NCI-H2029 (cell line): ENCODE measurements around the gene COL24A1.

ENCODE experiments used
- DNase-seq: peaks from one replicate; lab custom pipeline; 2025; lab: John Stamatoyannopoulos, UW

COL24A1 gene

DNA sequence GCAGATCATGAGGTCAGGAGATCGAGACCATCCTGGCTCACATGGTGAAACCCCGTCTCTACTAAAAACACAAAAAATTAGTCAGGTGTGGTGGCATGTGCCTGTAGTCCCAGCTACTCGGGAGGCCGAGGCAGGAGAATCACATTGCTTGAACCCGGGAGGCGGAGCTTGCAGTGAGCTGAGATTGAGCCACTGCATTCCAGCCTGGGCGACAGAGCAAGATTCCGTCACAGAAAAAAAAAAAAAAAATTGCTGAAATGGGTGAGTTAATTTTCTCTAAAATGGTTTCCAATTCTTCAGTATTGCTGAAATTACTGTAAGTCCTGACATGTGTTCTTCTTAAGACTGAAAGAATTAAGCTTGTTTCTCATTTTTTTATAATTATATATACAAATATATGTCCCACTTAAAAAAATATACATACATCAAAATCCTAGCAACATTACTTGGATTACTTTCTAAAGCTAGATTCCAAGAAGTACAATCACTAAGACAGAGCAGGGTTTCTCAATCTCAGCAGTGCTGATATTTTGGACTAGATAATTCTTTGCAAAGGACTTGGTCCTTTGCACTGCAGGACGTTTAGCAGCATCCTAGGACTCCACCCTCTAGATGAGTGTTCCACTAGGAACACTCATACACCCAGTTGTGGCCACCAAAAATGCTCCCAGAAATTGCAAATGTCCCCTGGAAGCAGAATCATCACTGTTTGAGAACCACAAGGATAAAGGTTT is 473.1 kb downstream of the COL24A1 start:
- DNase-seq: no peak

DNA sequence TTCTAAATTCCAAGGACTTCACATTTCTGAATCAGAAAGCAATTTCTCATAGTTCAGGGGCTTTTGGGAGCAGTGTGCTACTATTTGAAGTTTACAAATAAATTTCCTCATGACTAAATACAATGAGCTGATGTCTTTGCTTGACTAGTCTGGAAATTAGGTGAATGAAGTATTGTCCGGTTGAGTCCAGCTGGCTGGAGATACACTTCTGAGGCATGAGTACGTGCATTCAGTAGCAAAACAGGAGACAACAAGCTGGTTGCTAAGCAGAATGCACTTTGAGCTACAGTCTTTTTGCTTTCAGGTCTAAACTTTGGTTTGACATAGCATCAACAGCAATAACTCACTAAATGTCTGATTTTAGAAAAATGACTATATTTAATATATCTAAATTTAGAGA is 475.5 kb downstream of the COL24A1 start:
- no peak for DNase-seq
